Bronchus fibroblast of lung (primary cell): ENCODE measurements around the gene JOSD1. TPM values are rescaled to one million over a fixed set of nuclear protein-coding genes. Genes with fewer than 3 reads are reported as not detected.

Experiments
- total RNA-seq: library from RNA; depleted of rRNA; stranded (reverse); fragments of >200 nt; gene quantifications from 2 replicates; pipeline ENCODE4 v1.2.3, GENCODE V29; 2015

The JOSD1 gene
- 45.0 and 49.6 TPM in 2 replicates for total RNA-seq

DNA sequence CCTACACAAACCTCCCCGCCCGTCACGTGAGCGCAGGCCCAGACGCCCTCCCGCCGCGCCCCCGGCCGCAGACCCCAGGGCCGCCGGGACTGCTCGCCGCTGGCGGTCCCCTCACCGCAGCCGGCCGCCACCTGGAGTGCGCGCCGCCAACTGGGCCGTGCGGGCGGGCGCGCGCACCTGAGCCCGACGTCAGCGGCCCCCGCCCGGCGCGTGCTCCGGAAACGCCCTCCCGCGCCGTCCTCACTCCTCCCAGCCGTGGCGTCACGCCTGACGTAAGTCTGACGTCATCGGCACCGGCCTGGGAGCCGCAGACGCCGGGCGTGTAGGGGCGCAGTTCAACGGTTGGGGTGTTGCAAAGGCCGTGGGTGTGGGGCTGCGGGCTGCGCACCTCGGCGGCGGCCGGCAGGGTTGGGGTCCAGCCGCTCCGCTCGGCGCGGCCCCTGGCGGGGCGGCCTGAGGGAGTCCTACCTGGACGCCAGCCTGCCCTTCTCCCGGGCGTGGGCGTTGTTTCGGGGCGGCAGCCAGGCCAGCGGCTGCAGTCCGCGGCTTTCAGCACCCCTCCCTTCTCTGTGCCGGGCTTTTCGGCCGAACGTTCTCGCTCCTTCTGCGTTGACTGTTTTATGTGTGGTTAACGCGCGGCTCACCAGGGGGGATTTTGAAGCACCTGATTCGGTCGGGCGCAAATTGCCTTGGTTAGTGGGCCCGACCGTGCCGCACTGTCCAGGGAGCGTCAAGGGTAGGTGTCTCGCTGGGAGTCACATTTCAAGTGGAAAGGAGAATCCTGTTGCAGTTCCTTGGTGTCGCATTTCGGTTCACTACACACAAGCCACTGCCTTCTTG lies at the start of gene JOSD1:
TSS of gene JOSD1 (minus strand) at position 155 of the 840 bp plus-strand sequence. CDS start 956 bp downstream, outside the sequence.

DNA sequence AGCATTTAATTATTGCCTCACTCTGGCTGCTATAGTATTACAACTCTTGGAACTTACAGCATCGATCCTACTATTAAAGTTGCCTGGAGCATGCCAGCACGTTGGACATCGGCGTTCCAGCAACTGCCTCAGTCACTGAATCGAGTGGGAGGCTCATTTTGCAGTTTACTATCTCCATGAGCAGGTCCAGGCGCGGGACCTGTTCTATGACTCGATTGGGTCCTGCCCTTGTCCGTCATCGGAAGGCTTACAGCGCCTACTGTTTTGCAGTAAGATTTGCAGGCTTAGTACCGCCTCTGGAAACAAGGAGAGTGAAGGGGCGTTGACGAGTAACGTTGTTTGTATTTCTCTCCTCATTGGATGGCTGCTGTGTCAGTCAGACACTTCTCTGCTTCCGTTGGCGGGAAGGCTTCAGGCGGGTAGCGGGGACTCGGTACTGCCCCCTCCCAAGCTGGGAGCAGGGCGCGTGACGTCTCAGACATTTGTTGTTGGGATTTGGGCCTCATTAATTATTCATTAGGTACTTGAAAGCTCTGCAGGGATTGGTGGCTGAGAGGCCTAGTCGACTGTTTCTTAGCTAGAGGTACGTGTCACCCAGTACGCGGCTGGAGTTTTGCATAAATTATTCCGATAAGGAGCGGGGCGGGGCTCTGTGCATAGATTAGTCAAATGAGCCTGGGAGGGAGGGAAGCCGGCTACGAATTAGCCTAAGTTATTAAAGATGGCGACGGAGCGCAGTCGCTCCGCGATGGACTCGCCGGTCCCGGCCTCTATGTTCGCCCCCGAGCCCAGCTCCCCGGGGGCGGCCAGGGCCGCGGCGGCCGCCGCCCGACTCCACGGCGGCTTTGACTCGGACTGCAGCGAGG lies 4.7 kb upstream of the JOSD1 start, which contains the start of gene GTPBP1:
TSS of gene GTPBP1 (plus strand) at position 710 of the 866 bp plus-strand sequence. CDS start at position 722, 12 bp downstream.

DNA sequence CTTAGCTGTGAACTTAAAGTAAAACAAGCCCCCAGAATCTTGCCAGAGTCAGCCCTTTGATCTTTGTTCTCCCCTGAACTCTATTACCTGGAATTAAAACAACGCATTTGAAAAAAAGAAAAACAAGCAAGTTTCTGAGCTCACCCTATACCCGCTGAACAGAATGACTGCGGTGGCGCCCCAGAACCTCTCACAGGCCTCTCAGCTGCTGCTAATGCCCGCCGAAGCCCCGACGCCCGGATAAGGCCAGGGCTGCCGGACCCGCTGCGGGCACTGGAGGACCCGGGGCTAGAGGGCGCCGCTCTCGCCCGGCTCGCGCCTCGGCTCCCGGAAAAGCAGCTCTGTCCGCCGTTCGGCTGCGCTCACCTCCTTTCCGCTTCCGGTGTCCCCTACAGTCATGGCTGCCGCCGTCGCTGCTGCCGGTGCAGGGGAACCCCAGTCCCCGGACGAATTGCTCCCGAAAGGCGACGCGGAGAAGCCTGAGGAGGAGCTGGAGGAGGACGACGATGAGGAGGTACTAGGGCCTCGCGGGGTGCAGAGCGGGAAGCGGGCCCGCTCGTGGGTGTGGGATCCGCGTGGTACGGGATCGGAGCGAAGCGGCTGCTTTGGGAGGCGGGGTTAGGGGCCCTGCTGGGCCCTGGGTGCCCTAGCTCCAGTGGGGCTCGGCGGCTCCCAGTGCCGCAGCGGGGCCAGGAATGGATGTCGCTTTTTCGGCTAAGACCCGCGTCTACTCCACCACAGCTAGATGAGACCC lies 19.0 kb downstream of the JOSD1 start, which contains the start of gene TOMM22:
TSS of gene TOMM22 (plus strand) at position 376 of the 754 bp plus-strand sequence. CDS start at position 398, 22 bp downstream.

DNA sequence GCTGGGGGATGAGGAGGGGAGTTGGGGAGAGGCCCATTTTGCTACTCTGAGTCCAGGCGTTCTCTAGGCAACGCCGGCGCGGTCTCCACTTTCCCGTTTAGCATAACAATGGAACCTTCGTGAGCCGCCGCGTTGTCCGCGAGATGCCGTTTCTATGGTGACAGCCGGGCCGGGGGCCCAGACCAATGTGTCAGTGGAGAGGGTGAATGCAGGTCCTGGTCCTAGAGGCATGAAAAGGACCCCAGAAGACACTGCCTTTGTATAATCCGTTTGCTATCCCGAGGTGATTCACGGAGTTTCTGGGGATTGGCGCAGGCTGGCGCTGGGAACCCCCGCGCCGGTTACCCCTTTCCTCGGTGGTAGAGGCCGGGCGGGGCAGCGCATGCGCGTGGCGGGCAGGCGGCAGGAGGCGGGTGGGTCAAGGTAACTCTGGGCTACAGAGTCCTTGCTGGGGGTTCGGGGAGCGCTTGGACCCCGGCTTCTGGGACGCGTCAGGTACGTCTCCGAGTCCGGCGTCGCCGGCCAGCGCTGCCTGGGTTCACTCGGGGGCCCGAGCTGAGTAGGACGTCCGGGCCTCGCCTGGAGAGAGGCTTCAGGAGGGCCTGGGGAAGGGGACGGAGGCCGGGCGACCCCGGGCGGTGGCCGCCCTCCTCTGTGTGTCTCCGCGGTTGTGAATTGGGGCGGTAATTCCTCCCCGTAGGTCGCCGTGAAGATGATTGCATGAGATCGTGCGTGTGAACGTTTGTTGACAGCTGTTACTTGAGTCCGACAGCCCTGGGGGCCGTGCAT lies 44.3 kb downstream of the JOSD1 start, which contains the start of the genes CBY1 and FAM227A:
TSS of gene CBY1 (plus strand) at position 383 of the 789 bp plus-strand sequence. CDS start 11,417 bp downstream, outside the sequence.
TSS of gene FAM227A (minus strand) at position 137 of the 789 bp plus-strand sequence. CDS start 6,224 bp downstream, outside the sequence.

Other genes with a start within 250 kb of the JOSD1 start
- gene KCNJ4, start 245.7 kb downstream of the JOSD1 start, total RNA-seq = not detected in 2 replicates
- gene KDELR3, start 232.8 kb downstream of the JOSD1 start, total RNA-seq = 98.7 and 105 TPM in 2 replicates
- 229 and 307 TPM in 2 replicates for gene DDX17, start 194.6 kb downstream of the JOSD1 start, total RNA-seq
- gene DMC1, start 130.8 kb downstream of the JOSD1 start, total RNA-seq = 2.2 and 2.4 TPM in 2 replicates
- 0.67 and 1.8 TPM in 2 replicates for gene FAM227A, start 44.6 kb downstream of the JOSD1 start, total RNA-seq
- 20.7 and 21.6 TPM in 2 replicates for gene CBY1, start 44.3 kb downstream of the JOSD1 start, total RNA-seq
- gene TOMM22, start 19.0 kb downstream of the JOSD1 start, total RNA-seq = 73.9 and 75.8 TPM in 2 replicates
- 27.7 and 28.2 TPM in 2 replicates for gene GTPBP1, start 5.0 kb upstream of the JOSD1 start, total RNA-seq
- 93.1 and 94.7 TPM in 2 replicates for gene SUN2, start 55.1 kb upstream of the JOSD1 start, total RNA-seq
- gene DNAL4, start 93.2 kb upstream of the JOSD1 start, total RNA-seq = 15.3 and 20.1 TPM in 2 replicates
- gene NPTXR, start 143.1 kb upstream of the JOSD1 start, total RNA-seq = 0.59 and 0.84 TPM in 2 replicates
- 40.7 and 43.2 TPM in 2 replicates for gene CBX6, start 171.3 kb upstream of the JOSD1 start, total RNA-seq